ENCODE data around the gene HERC2.

The HERC2 gene

DNA sequence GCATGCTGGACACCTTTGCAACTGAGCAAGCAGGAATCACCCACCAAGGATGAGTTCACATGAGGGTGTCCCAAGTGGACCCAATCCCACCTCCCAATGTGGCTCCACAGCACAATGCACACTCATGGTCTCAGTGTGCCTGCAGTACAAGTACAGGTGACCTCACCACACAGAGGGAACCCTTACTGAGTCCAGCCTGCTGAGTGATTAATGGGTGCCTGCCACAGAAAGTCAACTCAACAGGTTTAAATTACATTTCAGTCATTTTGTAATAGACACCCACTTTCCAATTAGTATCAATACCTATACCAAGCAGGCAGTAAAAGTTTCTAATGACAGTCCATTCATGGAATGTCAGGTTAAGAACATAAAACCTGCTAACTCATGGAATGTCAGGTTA lies 59.5 kb downstream of the HERC2 start:
- TF ChIP-seq, protein P1, sequence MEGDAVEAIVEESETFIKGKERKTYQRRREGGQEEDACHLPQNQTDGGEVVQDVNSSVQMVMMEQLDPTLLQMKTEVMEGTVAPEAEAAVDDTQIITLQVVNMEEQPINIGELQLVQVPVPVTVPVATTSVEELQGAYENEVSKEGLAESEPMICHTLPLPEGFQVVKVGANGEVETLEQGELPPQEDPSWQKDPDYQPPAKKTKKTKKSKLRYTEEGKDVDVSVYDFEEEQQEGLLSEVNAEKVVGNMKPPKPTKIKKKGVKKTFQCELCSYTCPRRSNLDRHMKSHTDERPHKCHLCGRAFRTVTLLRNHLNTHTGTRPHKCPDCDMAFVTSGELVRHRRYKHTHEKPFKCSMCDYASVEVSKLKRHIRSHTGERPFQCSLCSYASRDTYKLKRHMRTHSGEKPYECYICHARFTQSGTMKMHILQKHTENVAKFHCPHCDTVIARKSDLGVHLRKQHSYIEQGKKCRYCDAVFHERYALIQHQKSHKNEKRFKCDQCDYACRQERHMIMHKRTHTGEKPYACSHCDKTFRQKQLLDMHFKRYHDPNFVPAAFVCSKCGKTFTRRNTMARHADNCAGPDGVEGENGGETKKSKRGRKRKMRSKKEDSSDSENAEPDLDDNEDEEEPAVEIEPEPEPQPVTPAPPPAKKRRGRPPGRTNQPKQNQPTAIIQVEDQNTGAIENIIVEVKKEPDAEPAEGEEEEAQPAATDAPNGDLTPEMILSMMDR (IDR thresholded peaks at IDR 0.05), result no peak

DNA sequence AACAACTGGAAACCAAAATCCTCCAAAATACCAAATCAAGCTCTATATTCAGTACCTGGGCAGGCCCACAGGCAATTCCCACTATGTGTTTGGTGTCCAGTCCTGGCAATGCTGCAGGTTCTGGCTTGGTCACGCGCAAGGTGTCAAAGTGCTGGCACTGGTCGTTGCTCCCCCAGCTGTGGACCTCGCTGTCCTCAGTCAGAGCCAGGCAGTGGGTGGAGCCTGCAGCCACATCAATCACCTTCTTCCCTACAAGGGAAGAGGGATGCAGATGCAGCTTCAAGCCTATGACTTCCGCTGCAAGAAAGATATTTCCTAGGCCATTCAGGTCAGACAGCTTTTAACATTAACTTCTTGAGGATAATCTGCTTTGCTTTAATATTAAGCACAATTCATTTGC lies 61.3 kb downstream of the HERC2 start:
- TF ChIP-seq, protein P1 (IDR thresholded peaks at IDR 0.05), result no peak

DNA sequence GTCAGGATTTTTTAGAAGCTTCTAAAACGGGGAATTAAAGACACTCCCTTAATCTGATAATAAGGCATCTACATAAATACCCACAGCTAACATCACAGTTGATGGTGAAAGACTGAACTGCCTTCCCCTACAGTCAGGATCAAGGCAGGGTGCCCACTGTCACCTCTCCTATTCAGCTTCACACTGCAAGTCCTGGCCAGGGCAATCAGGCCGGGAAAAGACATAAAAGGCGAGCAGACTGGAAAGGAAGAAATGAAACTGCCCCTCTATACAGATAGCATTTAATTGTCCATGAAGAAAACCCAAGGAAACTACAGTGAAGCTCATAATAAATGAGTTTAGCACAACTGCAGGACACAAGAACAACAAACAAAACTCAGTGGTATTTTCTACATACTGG lies 61.7 kb downstream of the HERC2 start:
- TF ChIP-seq, protein P1 (IDR thresholded peaks at IDR 0.05), result no peak

DNA sequence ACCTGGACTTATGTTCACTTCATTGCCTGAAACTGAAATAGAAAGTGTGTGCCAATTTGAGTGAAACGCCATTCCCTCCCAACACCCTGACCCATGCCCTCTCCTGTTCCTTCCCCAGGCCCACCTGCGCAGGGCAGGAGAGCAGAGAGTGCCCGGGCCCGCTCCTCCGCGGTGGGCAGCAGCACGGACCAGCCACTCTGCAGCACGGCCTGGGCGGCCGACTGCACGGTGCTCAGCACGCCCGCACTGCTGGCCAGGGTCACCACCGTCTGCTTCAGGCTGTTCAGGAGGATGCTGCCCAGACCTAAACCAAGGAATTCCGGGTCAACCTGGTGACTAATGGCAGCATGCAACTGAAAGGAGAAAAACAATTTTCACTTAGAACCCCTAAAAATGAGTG lies 66.0 kb downstream of the HERC2 start:
- TF ChIP-seq, protein P1 (IDR thresholded peaks at IDR 0.05), result no peak

DNA sequence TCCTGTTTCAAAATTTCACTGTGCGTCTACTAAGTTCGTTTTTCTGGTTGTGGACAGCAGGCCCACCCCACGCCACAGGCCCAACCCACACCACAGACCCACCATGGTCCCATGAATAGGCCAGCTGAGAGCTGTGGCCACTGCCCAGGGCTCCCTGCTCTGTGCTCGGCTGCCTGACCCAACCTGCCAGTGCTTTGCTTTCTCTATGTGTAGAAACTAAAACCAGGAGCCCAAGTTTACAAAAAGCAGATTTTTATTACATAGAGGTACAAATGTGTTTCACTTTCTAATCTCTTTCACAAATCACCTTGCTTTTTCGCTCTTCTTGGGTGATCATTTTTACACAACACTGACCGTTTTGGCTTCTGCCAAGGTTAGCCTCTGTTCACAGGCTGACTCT lies 69.1 kb downstream of the HERC2 start:
- TF ChIP-seq, protein P1 (IDR thresholded peaks at IDR 0.05), result no peak

DNA sequence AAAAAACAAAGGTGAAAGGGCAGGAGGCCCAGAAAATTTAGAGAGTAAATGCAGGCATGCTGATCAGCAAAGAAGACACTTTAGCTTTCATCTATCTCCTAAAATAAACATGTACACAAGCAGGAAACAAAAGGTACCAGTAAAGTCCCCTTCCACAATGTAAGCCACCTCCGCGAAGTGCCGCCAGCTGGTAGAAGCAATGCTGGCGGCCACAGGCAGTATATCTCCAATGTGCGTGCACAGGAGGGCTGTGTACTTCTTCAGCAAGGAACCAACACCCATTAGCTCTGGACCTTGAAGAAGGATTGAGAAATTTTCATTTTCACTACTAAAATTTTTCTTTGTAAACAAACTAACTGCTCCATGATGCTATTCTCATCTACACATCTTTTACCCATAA lies 75.4 kb downstream of the HERC2 start:
- TF ChIP-seq, protein P1 (IDR thresholded peaks at IDR 0.05), result no peak

DNA sequence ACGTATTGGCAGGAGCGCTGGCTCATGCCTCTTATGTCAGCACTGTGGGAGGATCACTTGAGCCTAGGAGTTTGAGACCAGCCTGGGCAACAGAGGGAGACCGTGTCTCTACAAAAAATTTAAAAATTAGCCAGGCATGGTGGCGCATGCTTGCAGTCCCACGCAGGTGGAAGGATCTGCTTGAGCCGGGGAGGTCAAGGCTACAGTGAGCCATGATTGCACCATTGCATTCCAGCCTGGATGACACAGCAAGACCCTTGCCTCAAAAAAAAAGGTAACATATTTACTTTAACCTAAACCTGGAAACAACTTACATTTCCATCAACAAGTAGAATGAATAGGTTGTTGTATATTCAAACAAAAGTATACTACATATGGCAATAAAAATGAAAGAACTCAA lies 78.1 kb downstream of the HERC2 start:
- TF ChIP-seq, protein P1 (IDR thresholded peaks at IDR 0.05), result no peak

DNA sequence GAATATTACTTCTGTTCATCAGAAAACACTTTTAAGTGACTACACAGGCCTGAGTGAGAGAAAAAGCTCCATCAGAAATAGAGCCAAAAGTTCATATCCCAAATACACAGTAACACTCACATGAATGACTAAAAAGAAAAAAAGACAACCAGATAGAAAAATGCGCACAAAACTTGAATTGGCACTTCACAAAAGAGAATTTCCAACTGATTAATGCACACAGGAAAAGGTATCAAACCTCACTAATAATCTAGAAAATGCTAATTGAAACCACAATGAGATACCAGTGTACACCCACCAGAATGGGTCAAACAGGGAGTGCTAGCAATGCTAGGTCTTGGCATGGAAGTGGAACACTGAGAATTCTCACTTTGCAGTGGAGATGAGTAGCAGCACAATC lies 78.6 kb downstream of the HERC2 start:
- TF ChIP-seq, protein P1 (IDR thresholded peaks at IDR 0.05), result no peak
